ENCODE data around the gene TSHZ2. TPM values are rescaled to one million over a fixed set of nuclear protein-coding genes. Genes with fewer than 3 reads are reported as not detected.

The TSHZ2 gene
- total and polyA plus RNA-seq, 2 donors (not counting 1 experiment from before 2014, with no cell fraction given), result 1.00 to 5.7 TPM

- 100% methylated on average over 1 of the region's 5 CpGs for WGBS (ENCODE audit: insufficient coverage)
- intact Hi-C loops (cut with micrococcal nuclease), result no loop called here
- DNase-seq (no peak), ATAC-seq (ENCODE audit: low read depth) (no peak)
- H3K4me1 Mint-ChIP-seq, result no peaks in the 10 kb centered on the region
- no peak for TF ChIP-seq CTCF (IDR thresholded peaks at IDR 0.05)
- TF ChIP-seq EZH2 (IDR thresholded peaks at IDR 0.05; ENCODE audit: borderline replicate concordance, insufficient read depth, low read depth, low read length, poor library complexity, severe bottlenecking), result no peak
- Histone ChIP-seq H3K9ac (ENCODE audit: low read length) (no peak overlapping the region), H3K4me1 (ENCODE audit: control insufficient read depth in 2 of 2, insufficient read depth in 2 of 2, low read length in 2 of 2) (no peaks in the 10 kb centered on the region), H3K9me3 (ENCODE audit: control extremely low read depth in 1 of 3, control insufficient read depth in 2 of 3, insufficient read depth in 1 of 3, low read length in 2 of 3) (no peaks in the 10 kb centered on the region), H4K20me1 (ENCODE audit: control insufficient read depth, insufficient read depth, low read length, poor library complexity, severe bottlenecking) (no peaks in the 10 kb centered on the region), H3K27me3 (replicated peaks in 1 of 4; ENCODE audit: control extremely low read depth in 1 of 4, control insufficient read depth in 3 of 4, insufficient read depth in 4 of 4, low read length in 3 of 4) (no peaks in the 10 kb centered on the region), H3K79me2 (ENCODE audit: control insufficient read depth, insufficient read depth, low read length) (no peaks in the 10 kb centered on the region), H3K36me3 (replicated peaks in 1 of 2; ENCODE audit: control extremely low read depth in 1 of 2, control insufficient read depth in 1 of 2, extremely low read depth in 1 of 2, insufficient read depth in 2 of 2, low read length in 1 of 2) (no peaks in the 10 kb centered on the region), H3K4me2 (replicated peaks; ENCODE audit: low read depth, low read length, poor library complexity, severe bottlenecking) (no peak overlapping the region), H3K27ac (ENCODE audit: low read length in 2 of 2) (no peak overlapping the region), H3K4me3 (ENCODE audit: control extremely low read depth in 1 of 5, extremely low read depth in 1 of 5, insufficient read depth in 1 of 5, low read depth in 2 of 5, low read length in 4 of 5) (no peak overlapping the region), H2AFZ (ENCODE audit: insufficient read depth, low read depth, low read length, poor library complexity, severe bottlenecking) (no peak overlapping the region)
- ChIA-PET CTCF (no interaction called here), POLR2A (no interaction called here)
- no peak overlapping the region for H3K27ac Mint-ChIP-seq
- no peaks in the 10 kb centered on the region for H3K27me3 Mint-ChIP-seq
- H3K4me3 Mint-ChIP-seq, result no peak overlapping the region
- H3K9me3 Mint-ChIP-seq (ENCODE audit: insufficient read depth), result no peaks in the 10 kb centered on the region
These were observed 81.4 kb downstream of the TSHZ2 start for GRCh38 chr20:53053595-53053994.

- no peak overlapping the region for H3K27ac Mint-ChIP-seq
- Histone ChIP-seq H3K4me2 (replicated peaks; ENCODE audit: low read depth, low read length, poor library complexity, severe bottlenecking) (no peak overlapping the region), H3K27ac (ENCODE audit: low read length in 2 of 2) (no peak overlapping the region), H3K27me3 (replicated peaks in 1 of 4; ENCODE audit: control extremely low read depth in 1 of 4, control insufficient read depth in 3 of 4, insufficient read depth in 4 of 4, low read length in 3 of 4) (no peaks in the 10 kb centered on the region), H3K36me3 (replicated peaks in 1 of 2; ENCODE audit: control extremely low read depth in 1 of 2, control insufficient read depth in 1 of 2, extremely low read depth in 1 of 2, insufficient read depth in 2 of 2, low read length in 1 of 2) (no peaks in the 10 kb centered on the region), H3K9ac (ENCODE audit: low read length) (no peak overlapping the region), H4K20me1 (ENCODE audit: control insufficient read depth, insufficient read depth, low read length, poor library complexity, severe bottlenecking) (no peaks in the 10 kb centered on the region), H3K79me2 (ENCODE audit: control insufficient read depth, insufficient read depth, low read length) (no peaks in the 10 kb centered on the region), H2AFZ (ENCODE audit: insufficient read depth, low read depth, low read length, poor library complexity, severe bottlenecking) (no peak overlapping the region), H3K4me3 (ENCODE audit: control extremely low read depth in 1 of 5, extremely low read depth in 1 of 5, insufficient read depth in 1 of 5, low read depth in 2 of 5, low read length in 4 of 5) (no peak overlapping the region), H3K4me1 (ENCODE audit: control insufficient read depth in 2 of 2, insufficient read depth in 2 of 2, low read length in 2 of 2) (no peaks in the 10 kb centered on the region), H3K9me3 (ENCODE audit: control extremely low read depth in 1 of 3, control insufficient read depth in 2 of 3, insufficient read depth in 1 of 3, low read length in 2 of 3) (no peaks in the 10 kb centered on the region)
- ChIA-PET CTCF (no interaction called here), POLR2A (no interaction called here)
- WGBS (ENCODE audit: insufficient coverage), result 73% methylated on average over 1 of the region's 1 CpG
- intact Hi-C loops (cut with micrococcal nuclease), result no loop called here
- no peak overlapping the region for H3K4me3 Mint-ChIP-seq
- no peak for DNase-seq
- no peaks in the 10 kb centered on the region for H3K9me3 Mint-ChIP-seq (ENCODE audit: insufficient read depth)
- H3K27me3 Mint-ChIP-seq, result no peaks in the 10 kb centered on the region
- ATAC-seq (ENCODE audit: low read depth), result no peak
- TF ChIP-seq EZH2 (IDR thresholded peaks at IDR 0.05; ENCODE audit: borderline replicate concordance, insufficient read depth, low read depth, low read length, poor library complexity, severe bottlenecking), result no peak
- H3K4me1 Mint-ChIP-seq, result no peaks in the 10 kb centered on the region
These were observed 83.4 kb downstream of the TSHZ2 start for GRCh38 chr20:53055367-53056067.
